OCI-LY1 (cell line): ENCODE results near the gene HTR6.

Experiments used
- H2AFZ ChIP-seq: fragments of 200-600 bp; sonication (generic), shearing (Covaris generic); 2 replicates; pipeline ENCODE4 v1.6.0; 2014; ENCODE audit warnings: antibody characterized with exemption, mild to moderate bottlenecking, low read length
- H3F3A ChIP-seq: fragments of 200-600 bp; sonication (generic), shearing (Covaris generic); 2 replicates; pipeline ENCODE4 v1.6.0; 2014; ENCODE audit warnings: mild to moderate bottlenecking, antibody characterized with exemption, low read length, moderate library complexity; ENCODE audit not compliant: insufficient read depth
- H3K27ac ChIP-seq: fragments of 200-600 bp; sonication (generic); 2 replicates; pipeline ENCODE4 v1.5.1; 2014; ENCODE audit warnings: low read length, mixed run types, mild to moderate bottlenecking, low read depth; ENCODE audit not compliant: poor library complexity, severe bottlenecking
- H3K27me3 ChIP-seq: fragments of 200-600 bp; sonication (generic); 2 replicates; pipeline ENCODE4 v1.6.0; 2014; ENCODE audit warnings: antibody characterized with exemption, mild to moderate bottlenecking, low read length, moderate library complexity; ENCODE audit not compliant: insufficient read depth
- H3K36me3 ChIP-seq: fragments of 200-600 bp; sonication (generic); 2 replicates; pipeline ENCODE4 v1.6.1; 2014; ENCODE audit warnings: mild to moderate bottlenecking, antibody characterized with exemption, low read length, moderate library complexity, mixed read lengths; ENCODE audit not compliant: insufficient read depth
- H3K4me1 ChIP-seq: fragments of 200-600 bp; sonication (generic); 2 replicates; pipeline ENCODE4 v1.5.1; 2014; ENCODE audit warnings: mild to moderate bottlenecking, low read length, moderate library complexity; ENCODE audit not compliant: insufficient read depth, severe bottlenecking
- H3K4me2 ChIP-seq: fragments of 200-600 bp; sonication (generic), shearing (Covaris generic); 2 replicates; pipeline ENCODE4 v1.6.1; 2014; ENCODE audit warnings: low read length
- H3K4me3 ChIP-seq: fragments of 200-600 bp; sonication (generic); 2 replicates; pipeline ENCODE4 v1.5.1; 2014; ENCODE audit warnings: low read length, low read depth, mild to moderate bottlenecking, mixed read lengths; ENCODE audit not compliant: poor library complexity, severe bottlenecking
- H3K79me2 ChIP-seq: fragments of 200-600 bp; shearing (Covaris generic); 2 replicates; pipeline ENCODE4 v1.6.1; 2016; ENCODE audit warnings: mixed run types, low read length, mixed read lengths; ENCODE audit not compliant: insufficient read depth
- H3K9ac ChIP-seq: fragments of 200-600 bp; sonication (generic), shearing (Covaris generic); 2 replicates; pipeline ENCODE4 v1.6.1; 2014; ENCODE audit warnings: mild to moderate bottlenecking, low read length, mixed read lengths
- H3K9me2 ChIP-seq: fragments of 200-600 bp; sonication (generic), shearing (Covaris generic); 2 replicates; pipeline ENCODE4 v1.6.1; 2014; ENCODE audit warnings: low read depth, mild to moderate bottlenecking, low read length, mixed read lengths
- H3K9me3 ChIP-seq: fragments of 200-600 bp; shearing (Covaris generic); 2 replicates; pipeline ENCODE4 v1.6.1; 2014; ENCODE audit warnings: low read length, mixed read lengths
- H4K20me1 ChIP-seq: fragments of 200-600 bp; sonication (generic), shearing (Covaris generic); 2 replicates; pipeline ENCODE4 v1.6.0; 2016; ENCODE audit warnings: mild to moderate bottlenecking, low read length; ENCODE audit not compliant: insufficient read depth
- CTCF ChIP-seq: fragments of 200-600 bp; sonication (generic), shearing (Covaris generic); IDR thresholded peaks from 2 replicates; pipeline ENCODE4 v1.5.1; 2017; ENCODE audit warnings: mild to moderate bottlenecking, antibody characterized with exemption, low read length, moderate library complexity, mixed read lengths
- EZH2 ChIP-seq: fragments of 200-600 bp; sonication (generic), shearing (Covaris generic); IDR thresholded peaks from 2 replicates; pipeline ENCODE4 v1.8.0; 2017; ENCODE audit warnings: borderline replicate concordance, mixed run types, mild to moderate bottlenecking, antibody characterized with exemption, low read length, moderate library complexity, mixed read lengths

HTR6 gene

GRCh38 chr1:19717467-19717866 is 52.8 kb downstream of the HTR6 start:
- Histone ChIP-seq H3K4me3 (no peak overlapping the region), H3F3A (no peaks in the 10 kb centered on the region), H3K9ac (no peak overlapping the region), H3K36me3 (no peaks in the 10 kb centered on the region), H3K27ac (no peak overlapping the region), H4K20me1 (no peaks in the 10 kb centered on the region), H3K4me1 (no peaks in the 10 kb centered on the region), H3K4me2 (no peak overlapping the region), H3K27me3 (no peaks in the 10 kb centered on the region), H3K9me3 (no peaks in the 10 kb centered on the region), H2AFZ (no peak overlapping the region), H3K79me2 (no peaks in the 10 kb centered on the region), H3K9me2 (no peaks in the 10 kb centered on the region)
- no peak for TF ChIP-seq EZH2
- TF ChIP-seq CTCF: no peak

GRCh38 chr1:19720174-19720573 is 55.5 kb downstream of the HTR6 start:
- TF ChIP-seq CTCF: no peak
- Histone ChIP-seq H3K9me3 (no peaks in the 10 kb centered on the region), H3K9ac (no peak overlapping the region), H3K9me2 (no peaks in the 10 kb centered on the region), H3K4me3 (no peak overlapping the region), H3K4me2 (no peak overlapping the region), H3K79me2 (no peaks in the 10 kb centered on the region), H3K36me3 (no peaks in the 10 kb centered on the region), H4K20me1 (no peaks in the 10 kb centered on the region), H2AFZ (no peak overlapping the region), H3K4me1 (no peaks in the 10 kb centered on the region), H3F3A (no peaks in the 10 kb centered on the region), H3K27ac (no peak overlapping the region), H3K27me3 (no peaks in the 10 kb centered on the region)

- Histone ChIP-seq H4K20me1 (no peaks in the 10 kb centered on the region), H3K4me1 (no peaks in the 10 kb centered on the region), H3K36me3 (no peaks in the 10 kb centered on the region), H3K9me2 (no peaks in the 10 kb centered on the region), H3F3A (no peaks in the 10 kb centered on the region), H3K79me2 (no peaks in the 10 kb centered on the region), H3K27me3 (no peaks in the 10 kb centered on the region), H3K4me3 (no peak overlapping the region), H3K27ac (no peak overlapping the region), H3K9ac (no peak overlapping the region), H2AFZ (no peak overlapping the region), H3K9me3 (no peaks in the 10 kb centered on the region), H3K4me2 (no peak overlapping the region)
- TF ChIP-seq EZH2: no peak
- TF ChIP-seq CTCF: no peak
Observed at GRCh38 chr1:19720973-19721372, 56.3 kb downstream of the HTR6 start.
